H1 (cell line): ENCODE results near the gene SLC1A5. TPM values are rescaled to one million over a fixed set of nuclear protein-coding genes. Genes with fewer than 3 reads are reported as not detected.

Experiments used
- CEBPB ChIP-seq: IDR thresholded peaks from 2 replicates; pipeline ENCODE4 v1.6.1; 2012; ENCODE audit warnings: low read depth, low read length
- CREB1 ChIP-seq: IDR thresholded peaks from 2 replicates; pipeline ENCODE4 v1.6.1; 2012; ENCODE audit warnings: inconsistent platforms
- EGR1 ChIP-seq: IDR thresholded peaks from 2 replicates; pipeline ENCODE4 v1.6.1; 2011; ENCODE audit warnings: low read depth, low read length, borderline replicate concordance
- GABPA ChIP-seq: IDR thresholded peaks from 2 replicates; pipeline ENCODE4 v1.6.1; 2011; ENCODE audit warnings: mild to moderate bottlenecking, low read length, moderate library complexity, borderline replicate concordance; ENCODE audit not compliant: insufficient read depth
- JUN ChIP-seq: IDR thresholded peaks from 2 replicates; pipeline ENCODE4 v1.6.1; 2011; ENCODE audit warnings: low read depth, mild to moderate bottlenecking, improper control_type of control experiment, low read length
- RBBP5 ChIP-seq: IDR thresholded peaks from 2 replicates; pipeline ENCODE4 v1.7.1; 2012; ENCODE audit warnings: low read depth, mild to moderate bottlenecking, inconsistent platforms, low read length, moderate library complexity, borderline replicate concordance
- TEAD4 ChIP-seq: IDR thresholded peaks from 2 replicates; pipeline ENCODE4 v1.6.1; 2012; ENCODE audit warnings: low read depth, low read length, inconsistent platforms, mixed read lengths
- polyA plus RNA-seq, 7 experiments: library from polyadenylated mRNA; depleted of rRNA in 3 of 7; stranded (reverse) in 5 of 7; unstranded in 2 of 7; fragments of >200 nt in 5 of 7; fragments of 200-250 nt in 2 of 7; gene quantifications; 1 replicate in 5 of 7; 2 replicates in 1 of 7; 4 replicates in 1 of 7; pipeline versions ENCODE4 v1.2.1 to v1.2.3, GENCODE V29; 2011 to 2013; ENCODE audit warnings: missing spikeins in 2 of 7, mixed read lengths in 2 of 7
- total RNA-seq: library from RNA; stranded (reverse); fragmentation: NEBNext Ultra II Directional; extraction: Animal tissue kit (Norgen Biotek cat#: 25700); gene quantifications from 2 replicates; pipeline ENCODE4 v1.2.1, GENCODE V29; 2021
- TF ChIP-seq, protein P1 (sequence below): fragments of 300-600 bp; sonication (generic); IDR thresholded peaks from 2 replicates; pipeline ENCODE4 v1.7.1; 2012; ENCODE audit warnings: low read length, moderate library complexity, mild to moderate bottlenecking, inconsistent platforms; ENCODE audit not compliant: insufficient replicate concordance

Gene SLC1A5
- total and polyA plus RNA-seq, 2 of the 8 experiments (the other 6 are each of a cell fraction or from before 2014, with no cell fraction given): 291 to 351 TPM

DNA sequence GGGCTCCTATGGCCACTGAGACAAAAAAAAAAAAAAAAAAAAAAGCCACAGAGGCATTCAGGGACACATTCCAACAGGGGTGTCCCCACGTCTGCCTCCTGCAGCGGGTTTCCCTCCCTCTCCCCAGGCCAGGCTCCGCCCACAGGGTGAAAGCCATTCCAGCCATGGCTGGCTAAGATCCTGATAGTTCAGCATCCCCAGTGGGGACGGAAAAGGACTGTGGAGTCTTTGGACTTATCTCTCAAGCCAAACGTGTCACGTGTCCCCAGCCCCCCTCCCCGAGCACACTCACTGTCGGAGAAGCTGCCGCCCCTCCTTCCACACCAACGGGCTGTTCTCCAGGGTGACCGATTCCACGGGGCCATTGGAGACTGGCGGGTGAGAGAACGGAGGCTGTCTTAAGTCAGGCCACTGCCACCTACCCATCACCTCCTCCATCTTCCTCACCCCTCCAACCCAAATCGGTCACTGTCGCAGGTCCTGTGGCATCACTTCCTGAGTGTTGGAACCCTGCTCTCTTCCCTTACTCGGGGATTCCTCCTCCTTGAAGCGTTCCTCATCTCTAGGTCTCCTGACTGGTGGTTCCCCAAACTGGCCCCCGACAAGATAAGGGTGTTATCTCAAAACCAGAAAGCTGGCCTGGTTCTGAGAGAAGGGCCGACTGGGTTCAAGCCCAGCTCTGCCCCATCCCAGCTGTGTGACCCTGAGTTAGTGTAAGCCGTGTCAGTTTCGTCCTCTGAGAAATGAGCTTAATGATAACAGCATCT, 51.7 kb downstream of the SLC1A5 start (continued):
- no peak for TF ChIP-seq CREB1
- TF ChIP-seq GABPA: no peak
- no peak for TF ChIP-seq RBBP5
- TF ChIP-seq JUN: no peak
- TF ChIP-seq TEAD4: no peak
- TF ChIP-seq, protein P1, sequence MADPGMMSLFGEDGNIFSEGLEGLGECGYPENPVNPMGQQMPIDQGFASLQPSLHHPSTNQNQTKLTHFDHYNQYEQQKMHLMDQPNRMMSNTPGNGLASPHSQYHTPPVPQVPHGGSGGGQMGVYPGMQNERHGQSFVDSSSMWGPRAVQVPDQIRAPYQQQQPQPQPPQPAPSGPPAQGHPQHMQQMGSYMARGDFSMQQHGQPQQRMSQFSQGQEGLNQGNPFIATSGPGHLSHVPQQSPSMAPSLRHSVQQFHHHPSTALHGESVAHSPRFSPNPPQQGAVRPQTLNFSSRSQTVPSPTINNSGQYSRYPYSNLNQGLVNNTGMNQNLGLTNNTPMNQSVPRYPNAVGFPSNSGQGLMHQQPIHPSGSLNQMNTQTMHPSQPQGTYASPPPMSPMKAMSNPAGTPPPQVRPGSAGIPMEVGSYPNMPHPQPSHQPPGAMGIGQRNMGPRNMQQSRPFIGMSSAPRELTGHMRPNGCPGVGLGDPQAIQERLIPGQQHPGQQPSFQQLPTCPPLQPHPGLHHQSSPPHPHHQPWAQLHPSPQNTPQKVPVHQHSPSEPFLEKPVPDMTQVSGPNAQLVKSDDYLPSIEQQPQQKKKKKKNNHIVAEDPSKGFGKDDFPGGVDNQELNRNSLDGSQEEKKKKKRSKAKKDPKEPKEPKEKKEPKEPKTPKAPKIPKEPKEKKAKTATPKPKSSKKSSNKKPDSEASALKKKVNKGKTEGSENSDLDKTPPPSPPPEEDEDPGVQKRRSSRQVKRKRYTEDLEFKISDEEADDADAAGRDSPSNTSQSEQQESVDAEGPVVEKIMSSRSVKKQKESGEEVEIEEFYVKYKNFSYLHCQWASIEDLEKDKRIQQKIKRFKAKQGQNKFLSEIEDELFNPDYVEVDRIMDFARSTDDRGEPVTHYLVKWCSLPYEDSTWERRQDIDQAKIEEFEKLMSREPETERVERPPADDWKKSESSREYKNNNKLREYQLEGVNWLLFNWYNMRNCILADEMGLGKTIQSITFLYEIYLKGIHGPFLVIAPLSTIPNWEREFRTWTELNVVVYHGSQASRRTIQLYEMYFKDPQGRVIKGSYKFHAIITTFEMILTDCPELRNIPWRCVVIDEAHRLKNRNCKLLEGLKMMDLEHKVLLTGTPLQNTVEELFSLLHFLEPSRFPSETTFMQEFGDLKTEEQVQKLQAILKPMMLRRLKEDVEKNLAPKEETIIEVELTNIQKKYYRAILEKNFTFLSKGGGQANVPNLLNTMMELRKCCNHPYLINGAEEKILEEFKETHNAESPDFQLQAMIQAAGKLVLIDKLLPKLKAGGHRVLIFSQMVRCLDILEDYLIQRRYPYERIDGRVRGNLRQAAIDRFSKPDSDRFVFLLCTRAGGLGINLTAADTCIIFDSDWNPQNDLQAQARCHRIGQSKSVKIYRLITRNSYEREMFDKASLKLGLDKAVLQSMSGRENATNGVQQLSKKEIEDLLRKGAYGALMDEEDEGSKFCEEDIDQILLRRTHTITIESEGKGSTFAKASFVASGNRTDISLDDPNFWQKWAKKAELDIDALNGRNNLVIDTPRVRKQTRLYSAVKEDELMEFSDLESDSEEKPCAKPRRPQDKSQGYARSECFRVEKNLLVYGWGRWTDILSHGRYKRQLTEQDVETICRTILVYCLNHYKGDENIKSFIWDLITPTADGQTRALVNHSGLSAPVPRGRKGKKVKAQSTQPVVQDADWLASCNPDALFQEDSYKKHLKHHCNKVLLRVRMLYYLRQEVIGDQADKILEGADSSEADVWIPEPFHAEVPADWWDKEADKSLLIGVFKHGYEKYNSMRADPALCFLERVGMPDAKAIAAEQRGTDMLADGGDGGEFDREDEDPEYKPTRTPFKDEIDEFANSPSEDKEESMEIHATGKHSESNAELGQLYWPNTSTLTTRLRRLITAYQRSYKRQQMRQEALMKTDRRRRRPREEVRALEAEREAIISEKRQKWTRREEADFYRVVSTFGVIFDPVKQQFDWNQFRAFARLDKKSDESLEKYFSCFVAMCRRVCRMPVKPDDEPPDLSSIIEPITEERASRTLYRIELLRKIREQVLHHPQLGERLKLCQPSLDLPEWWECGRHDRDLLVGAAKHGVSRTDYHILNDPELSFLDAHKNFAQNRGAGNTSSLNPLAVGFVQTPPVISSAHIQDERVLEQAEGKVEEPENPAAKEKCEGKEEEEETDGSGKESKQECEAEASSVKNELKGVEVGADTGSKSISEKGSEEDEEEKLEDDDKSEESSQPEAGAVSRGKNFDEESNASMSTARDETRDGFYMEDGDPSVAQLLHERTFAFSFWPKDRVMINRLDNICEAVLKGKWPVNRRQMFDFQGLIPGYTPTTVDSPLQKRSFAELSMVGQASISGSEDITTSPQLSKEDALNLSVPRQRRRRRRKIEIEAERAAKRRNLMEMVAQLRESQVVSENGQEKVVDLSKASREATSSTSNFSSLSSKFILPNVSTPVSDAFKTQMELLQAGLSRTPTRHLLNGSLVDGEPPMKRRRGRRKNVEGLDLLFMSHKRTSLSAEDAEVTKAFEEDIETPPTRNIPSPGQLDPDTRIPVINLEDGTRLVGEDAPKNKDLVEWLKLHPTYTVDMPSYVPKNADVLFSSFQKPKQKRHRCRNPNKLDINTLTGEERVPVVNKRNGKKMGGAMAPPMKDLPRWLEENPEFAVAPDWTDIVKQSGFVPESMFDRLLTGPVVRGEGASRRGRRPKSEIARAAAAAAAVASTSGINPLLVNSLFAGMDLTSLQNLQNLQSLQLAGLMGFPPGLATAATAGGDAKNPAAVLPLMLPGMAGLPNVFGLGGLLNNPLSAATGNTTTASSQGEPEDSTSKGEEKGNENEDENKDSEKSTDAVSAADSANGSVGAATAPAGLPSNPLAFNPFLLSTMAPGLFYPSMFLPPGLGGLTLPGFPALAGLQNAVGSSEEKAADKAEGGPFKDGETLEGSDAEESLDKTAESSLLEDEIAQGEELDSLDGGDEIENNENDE: no peak
- TF ChIP-seq CEBPB: no peak
- TF ChIP-seq EGR1: no peak
